22Rv1 (cell line): ENCODE results near the gene SYT9.

Experiments
- ZFX ChIP-seq: fragments of 450-650 bp; IDR thresholded peaks from 2 replicates; pipeline ENCODE4 v1.6.1; 2017; ENCODE audit warnings: antibody characterized with exemption, borderline replicate concordance
- TF ChIP-seq, protein P1 (sequence below): fragments of 450-650 bp; IDR thresholded peaks from 2 replicates; pipeline ENCODE4 v1.5.1; 2017; ENCODE audit warnings: mild to moderate bottlenecking

- TF ChIP-seq, protein P1, sequence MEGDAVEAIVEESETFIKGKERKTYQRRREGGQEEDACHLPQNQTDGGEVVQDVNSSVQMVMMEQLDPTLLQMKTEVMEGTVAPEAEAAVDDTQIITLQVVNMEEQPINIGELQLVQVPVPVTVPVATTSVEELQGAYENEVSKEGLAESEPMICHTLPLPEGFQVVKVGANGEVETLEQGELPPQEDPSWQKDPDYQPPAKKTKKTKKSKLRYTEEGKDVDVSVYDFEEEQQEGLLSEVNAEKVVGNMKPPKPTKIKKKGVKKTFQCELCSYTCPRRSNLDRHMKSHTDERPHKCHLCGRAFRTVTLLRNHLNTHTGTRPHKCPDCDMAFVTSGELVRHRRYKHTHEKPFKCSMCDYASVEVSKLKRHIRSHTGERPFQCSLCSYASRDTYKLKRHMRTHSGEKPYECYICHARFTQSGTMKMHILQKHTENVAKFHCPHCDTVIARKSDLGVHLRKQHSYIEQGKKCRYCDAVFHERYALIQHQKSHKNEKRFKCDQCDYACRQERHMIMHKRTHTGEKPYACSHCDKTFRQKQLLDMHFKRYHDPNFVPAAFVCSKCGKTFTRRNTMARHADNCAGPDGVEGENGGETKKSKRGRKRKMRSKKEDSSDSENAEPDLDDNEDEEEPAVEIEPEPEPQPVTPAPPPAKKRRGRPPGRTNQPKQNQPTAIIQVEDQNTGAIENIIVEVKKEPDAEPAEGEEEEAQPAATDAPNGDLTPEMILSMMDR = no peak
- TF ChIP-seq ZFX = no peak
Measured at GRCh38 chr11:7515447-7515886, 263.8 kb downstream of the SYT9 start.
